Jurkat, Clone E6-1 (cell line): ENCODE data around the gene KCNN3.

Experiments
- DNase-seq: peaks from one replicate; pipeline ENCODE4 v3.0.0-alpha.2; 2011; ENCODE audit warnings: low read depth, low spot score
- H3K4me3 ChIP-seq: 2 replicates; pipeline ENCODE4 v1.5.1; 2011; ENCODE audit warnings: mild to moderate bottlenecking, low read length, control low read depth, moderate library complexity

KCNN3 gene

DNA sequence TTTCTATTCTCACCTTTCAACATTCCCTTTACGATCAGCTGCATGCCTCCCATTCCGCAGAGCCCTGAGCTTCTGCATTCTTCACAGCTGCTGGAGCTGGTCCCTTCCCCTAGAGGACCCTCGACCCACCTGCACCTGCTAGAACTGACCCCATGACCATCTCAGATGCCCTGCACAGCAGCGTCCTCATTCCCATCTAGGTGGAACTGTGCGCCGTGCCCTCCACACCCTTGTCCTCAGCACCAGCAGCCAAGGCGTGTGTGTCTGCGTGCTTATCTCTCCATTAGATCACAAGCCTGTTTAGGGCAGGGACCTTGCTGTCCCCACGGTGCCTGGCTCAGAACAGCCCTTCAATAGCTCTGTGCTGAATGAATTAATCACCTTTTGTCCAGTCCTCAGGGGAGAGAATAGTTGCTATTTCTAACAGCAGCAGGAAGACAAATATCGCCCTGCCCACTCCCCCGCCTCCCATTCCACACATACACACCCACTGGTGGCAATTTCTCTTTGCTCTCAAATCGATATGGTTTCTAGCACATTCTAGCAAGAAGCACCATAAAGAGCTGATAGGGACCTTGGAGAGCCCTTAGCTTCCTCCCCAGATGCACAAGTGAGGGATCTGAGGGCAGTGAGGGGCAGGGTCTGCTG lies 61.7 kb downstream of the KCNN3 start:
- no peak for DNase-seq
- no peak overlapping the region for H3K4me3 ChIP-seq

DNA sequence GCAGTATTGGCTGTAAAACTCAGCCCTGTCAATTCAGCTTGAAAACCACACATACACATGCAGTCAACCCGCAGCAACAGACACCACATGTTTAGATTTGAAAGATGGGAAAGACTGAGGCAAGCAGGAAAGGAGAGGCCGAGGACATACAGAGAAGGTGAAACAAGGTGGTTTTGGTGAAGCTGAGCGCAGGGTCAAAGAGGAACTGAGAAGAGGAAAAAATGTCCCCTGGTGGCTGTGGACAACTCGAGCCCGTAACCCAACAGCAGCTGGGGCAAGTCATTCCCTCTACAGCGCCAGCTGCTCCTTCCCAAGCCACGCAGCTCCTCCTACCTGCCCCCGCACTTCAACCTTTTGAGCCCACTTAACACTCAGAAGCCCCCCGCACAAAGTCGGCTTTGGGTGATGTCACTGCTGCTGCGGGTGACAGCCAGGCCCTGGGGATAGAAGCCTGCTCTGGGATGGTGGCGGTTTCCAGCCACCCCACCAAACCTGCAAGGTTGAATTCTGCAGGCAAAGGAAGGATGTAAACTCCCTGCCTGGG lies 63.0 kb downstream of the KCNN3 start:
- DNase-seq: no peak
- no peak overlapping the region for H3K4me3 ChIP-seq

DNA sequence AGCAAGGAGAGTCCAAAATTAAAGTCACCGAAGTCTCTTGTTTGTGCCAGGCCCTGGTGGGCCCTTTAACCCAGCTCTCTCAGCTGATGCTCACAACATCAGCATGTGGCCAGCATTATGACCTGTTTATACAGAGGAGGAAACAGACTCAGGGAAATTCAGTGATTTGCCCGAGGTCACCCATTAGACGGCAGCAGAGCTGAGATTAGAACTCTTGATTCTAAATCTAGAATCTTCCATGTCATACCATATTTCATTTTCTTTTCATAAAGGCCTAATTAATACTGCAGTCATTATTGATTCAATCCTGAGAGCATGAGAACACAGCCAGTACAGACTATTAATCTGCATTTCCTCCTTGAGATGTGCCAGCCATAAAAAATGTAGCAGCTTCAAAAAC lies 63.7 kb downstream of the KCNN3 start:
- H3K4me3 ChIP-seq: no peak overlapping the region
- DNase-seq: no peak

DNA sequence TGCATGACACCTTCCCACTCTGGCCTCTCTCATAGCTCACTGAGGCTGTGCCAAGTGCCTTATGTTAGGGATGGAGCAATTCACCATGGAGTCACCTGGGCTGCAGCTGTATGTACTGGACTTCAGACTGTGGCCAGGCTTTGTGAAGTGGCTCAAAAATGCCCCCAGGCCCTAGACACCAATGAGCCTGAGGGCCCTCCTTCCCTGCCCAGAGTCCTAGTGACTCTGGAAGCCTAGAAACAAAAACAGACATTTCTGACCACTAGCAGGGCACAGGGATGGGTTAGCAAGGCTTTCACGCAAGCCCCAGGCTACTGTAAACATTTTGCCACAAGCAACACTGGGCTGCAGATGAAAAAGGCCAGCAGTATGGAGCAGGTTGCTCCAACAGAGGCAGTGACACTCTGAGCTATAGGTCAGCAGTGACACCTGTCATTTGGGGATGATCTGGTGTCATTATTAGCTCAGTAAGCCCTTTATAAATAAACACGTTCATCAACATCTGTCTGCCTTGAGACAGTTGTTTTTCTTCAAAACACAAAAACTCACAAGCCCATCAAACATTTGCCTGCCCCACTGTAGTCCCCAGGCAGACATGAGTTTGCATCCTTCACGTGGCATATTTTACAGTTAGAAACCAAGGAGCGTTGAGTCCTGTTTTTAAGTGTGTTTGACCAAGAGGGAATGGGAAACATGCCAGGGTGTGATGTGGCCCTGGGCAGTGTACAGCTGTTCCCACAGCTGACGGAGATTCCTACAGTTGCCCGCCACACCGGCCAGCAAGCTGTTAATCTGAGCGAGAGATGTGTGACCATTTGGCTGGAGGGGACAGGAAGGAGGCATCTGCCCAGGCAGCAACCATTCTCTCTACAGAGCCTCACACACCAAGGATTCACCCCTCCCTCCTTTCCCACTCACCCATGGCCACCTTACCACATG lies 66.8 kb downstream of the KCNN3 start:
- no peak overlapping the region for H3K4me3 ChIP-seq
- DNase-seq: no peak

- no peak for DNase-seq
- H3K4me3 ChIP-seq: no peak overlapping the region
Measured at GRCh38 chr1:154802336-154802969, 67.6 kb downstream of the KCNN3 start.

GRCh38 chr1:154801234-154802011 lies 68.7 kb downstream of the KCNN3 start:
- DNase-seq: no peak

GRCh38 chr1:154799188-154799587 lies 70.9 kb downstream of the KCNN3 start:
- H3K4me3 ChIP-seq: no peak overlapping the region
- no peak for DNase-seq

More at GRCh38 chr1:154801234-154802011, 68.7 kb downstream of the KCNN3 start:
- H3K4me3 ChIP-seq: no peak overlapping the region

DNA sequence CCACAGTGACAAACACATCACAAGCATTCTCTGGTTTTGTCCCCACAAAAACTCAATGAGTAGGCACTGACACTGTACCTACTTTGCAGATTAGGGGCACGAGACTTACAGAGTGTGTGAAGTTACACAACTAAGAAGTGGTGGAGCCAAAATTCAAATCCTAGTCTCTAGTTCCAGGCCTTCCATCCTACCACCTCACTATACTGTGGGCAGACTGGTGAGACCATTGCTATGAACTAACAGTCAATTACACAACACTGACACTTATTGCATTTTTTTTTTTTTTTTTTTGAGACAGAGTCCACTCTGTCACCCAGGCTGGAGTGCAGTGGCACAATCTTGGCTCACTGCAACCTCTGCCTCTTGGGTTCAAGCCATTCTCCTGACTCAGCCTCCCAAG lies 71.4 kb downstream of the KCNN3 start:
- DNase-seq: no peak
- H3K4me3 ChIP-seq: no peak overlapping the region

DNA sequence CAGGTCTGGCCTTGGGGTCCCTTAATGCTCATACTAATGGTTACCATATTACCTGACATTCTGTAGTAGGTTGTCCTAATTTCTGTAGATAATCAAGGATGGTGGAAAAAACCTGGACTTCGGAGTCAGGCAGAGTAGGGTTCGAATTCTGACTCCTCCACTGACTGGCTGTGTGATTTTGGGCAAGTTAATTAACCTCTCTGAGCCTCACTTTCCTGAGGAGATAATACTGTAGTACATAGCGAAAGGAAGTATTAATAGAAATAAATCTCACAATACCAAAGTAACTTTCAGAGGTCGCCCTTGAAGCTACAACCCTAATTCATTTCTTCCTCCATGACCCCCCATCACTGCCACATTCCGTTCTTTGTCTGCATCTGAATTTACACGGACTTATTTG lies 72.9 kb downstream of the KCNN3 start:
- DNase-seq: no peak
- H3K4me3 ChIP-seq: no peak overlapping the region

GRCh38 chr1:154796303-154796892 lies 73.7 kb downstream of the KCNN3 start:
- DNase-seq: no peak
- no peak overlapping the region for H3K4me3 ChIP-seq

DNA sequence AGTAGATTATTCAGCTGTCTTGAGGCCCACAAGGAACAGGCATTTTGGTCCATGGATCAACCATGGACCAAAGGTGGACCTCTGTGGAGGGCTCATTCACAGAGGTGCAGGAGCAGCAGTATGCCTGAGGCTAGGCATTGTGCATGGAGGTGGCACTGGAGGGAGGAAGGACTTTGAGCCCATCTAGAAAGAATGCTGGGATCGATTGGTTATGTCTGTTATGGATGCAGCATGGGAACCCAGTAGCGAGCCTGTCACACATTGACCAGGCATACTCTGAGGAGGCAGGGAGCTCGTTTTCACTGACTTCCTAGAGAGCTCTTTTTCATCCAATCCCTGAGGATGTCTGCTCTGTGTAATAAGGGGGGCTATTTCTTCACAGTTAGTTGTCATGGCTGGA lies 75.5 kb downstream of the KCNN3 start:
- no peak for DNase-seq

DNA sequence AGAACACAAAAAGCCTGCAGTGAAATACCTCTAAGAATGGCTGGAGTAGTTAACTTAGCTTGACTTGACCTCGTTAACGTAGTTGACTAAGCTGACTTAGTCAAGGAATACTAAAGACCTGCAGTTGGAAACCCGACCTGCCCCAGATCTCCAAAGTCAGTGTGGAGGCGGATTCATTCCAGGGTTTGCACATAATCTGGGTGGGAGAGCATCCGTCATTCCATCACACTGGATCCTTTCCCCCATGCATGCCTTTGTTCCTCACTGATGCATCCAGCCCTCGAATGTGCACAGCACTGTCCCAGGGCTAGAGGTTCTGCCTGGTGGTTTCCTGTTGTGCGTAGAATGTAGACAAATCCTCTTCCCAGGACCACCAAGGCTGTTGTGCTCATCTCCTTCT lies 76.4 kb downstream of the KCNN3 start:
- no peak overlapping the region for H3K4me3 ChIP-seq
- DNase-seq: no peak

More for the DNA sequence above, 75.5 kb downstream of the KCNN3 start:
- no peak overlapping the region for H3K4me3 ChIP-seq

DNA sequence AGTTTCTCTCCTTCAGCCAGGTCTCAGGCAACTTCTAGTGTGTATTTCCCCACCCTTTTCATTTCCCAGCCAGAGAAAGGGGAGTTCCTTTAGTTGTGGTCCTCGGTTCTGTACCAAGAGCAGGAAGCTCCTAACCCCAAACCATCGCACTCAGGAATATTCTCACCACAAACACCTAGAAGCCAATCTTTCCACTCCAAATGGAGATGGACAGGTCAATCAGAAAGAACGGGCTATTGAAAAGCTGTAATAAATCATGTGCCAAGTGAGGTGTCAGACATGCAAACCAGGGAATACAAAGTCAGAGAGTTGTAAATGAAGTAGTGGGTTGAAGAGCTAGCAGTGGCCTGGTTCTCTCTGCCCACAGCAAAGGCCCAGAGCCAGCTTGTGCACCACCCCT lies 77.2 kb downstream of the KCNN3 start:
- H3K4me3 ChIP-seq: no peak overlapping the region
- no peak for DNase-seq

- DNase-seq: peak; percentile 97
- H3K4me3 ChIP-seq: no peak overlapping the region
Measured at GRCh38 chr1:154791292-154792166, 78.6 kb downstream of the KCNN3 start.

DNA sequence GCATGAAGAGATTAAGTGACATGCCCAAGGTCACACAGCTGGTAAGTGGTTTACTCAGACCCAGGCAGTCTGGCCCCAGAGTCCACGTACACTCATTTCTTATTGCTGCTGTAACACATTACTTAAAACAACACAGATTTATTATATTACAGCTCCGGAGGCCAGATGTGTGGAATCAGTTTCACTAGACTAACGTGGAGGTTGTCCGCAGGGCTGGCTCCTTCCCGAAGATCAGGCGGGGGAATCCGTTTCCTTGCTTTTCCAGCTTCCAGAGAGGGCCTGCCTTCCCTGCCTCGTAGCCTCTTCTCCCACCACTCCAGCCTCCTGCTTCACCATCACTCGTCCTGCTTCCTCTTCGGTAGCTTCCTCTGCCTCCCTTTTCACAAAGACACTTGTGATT lies 81.2 kb downstream of the KCNN3 start:
- DNase-seq: no peak
- H3K4me3 ChIP-seq: no peak overlapping the region

- DNase-seq: no peak
- no peak overlapping the region for H3K4me3 ChIP-seq
Measured at GRCh38 chr1:154788110-154788870, 81.8 kb downstream of the KCNN3 start.
